ENCODE results near the gene ZNF470. TPM values are rescaled to one million over a fixed set of nuclear protein-coding genes. Genes with fewer than 3 reads are reported as not detected.

ZNF470 gene
- total and polyA plus RNA-seq, 8 donors = 1.0 to 5.4 (median 1.6) TPM

GRCh38 chr19:56603829-56604228 lies 36.6 kb downstream of the ZNF470 start:
- Histone ChIP-seq H3K27ac (no peak overlapping the region), H3K27me3 (no peaks in the 10 kb centered on the region), H3K4me1 (no peaks in the 10 kb centered on the region), H3K4me3 (no peak overlapping the region), H3K9me3 (peaks cover 30 to 87% (median 60%) of the 10 kb centered on the region in 4 donors), H3K36me3 (peaks cover 18 to 69% (median 40%) of the 10 kb centered on the region in 4 donors)
- 78 to 88% (median 82%) methylated on average over 6 of the region's 6 CpGs for WGBS, 5 donors
- intact Hi-C loops (cut with DNase I; ENCODE audit: low total_unique reads) = no loop called here
- no peak for DNase-seq
- TF ChIP-seq, protein P1, sequence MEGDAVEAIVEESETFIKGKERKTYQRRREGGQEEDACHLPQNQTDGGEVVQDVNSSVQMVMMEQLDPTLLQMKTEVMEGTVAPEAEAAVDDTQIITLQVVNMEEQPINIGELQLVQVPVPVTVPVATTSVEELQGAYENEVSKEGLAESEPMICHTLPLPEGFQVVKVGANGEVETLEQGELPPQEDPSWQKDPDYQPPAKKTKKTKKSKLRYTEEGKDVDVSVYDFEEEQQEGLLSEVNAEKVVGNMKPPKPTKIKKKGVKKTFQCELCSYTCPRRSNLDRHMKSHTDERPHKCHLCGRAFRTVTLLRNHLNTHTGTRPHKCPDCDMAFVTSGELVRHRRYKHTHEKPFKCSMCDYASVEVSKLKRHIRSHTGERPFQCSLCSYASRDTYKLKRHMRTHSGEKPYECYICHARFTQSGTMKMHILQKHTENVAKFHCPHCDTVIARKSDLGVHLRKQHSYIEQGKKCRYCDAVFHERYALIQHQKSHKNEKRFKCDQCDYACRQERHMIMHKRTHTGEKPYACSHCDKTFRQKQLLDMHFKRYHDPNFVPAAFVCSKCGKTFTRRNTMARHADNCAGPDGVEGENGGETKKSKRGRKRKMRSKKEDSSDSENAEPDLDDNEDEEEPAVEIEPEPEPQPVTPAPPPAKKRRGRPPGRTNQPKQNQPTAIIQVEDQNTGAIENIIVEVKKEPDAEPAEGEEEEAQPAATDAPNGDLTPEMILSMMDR (IDR thresholded peaks at IDR 0.05) = no peak
- TF ChIP-seq EP300 (IDR thresholded peaks at IDR 0.05) = no peak
- TF ChIP-seq POLR2A (IDR thresholded peaks at IDR 0.05) = no peak
- TF ChIP-seq POLR2AphosphoS5 (IDR thresholded peaks at IDR 0.05) = no peak

DNA sequence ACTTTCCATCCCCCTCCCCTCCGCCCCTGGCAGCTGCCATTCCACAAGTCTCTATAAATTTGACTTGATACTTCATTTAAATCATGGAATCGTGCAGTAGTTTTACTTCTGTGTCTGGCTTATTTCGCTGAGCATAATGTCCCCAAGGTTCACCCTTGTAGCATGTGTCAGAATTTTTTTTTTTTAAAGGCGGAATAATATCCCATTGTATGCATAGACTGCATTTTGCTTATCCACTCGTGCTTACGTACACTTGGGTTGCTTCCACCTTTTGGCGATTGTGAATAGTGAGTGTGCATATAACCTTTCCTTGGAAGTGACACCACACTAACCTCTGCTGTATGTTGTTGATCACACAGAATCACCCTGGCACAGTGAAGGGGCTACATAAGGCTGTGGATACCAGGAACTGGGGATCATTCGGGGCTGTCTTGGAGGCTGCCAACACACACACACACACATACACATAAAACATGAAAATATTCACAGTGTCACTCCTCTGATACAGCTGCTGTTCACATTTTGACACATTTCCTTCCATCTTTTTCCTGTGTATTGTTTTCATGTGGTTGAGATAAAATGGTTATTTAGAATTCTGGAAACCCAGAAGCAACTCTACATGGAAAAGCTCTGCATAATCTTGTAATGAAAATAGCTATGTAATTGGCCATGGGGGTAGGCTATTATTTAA lies 41.2 kb downstream of the ZNF470 start:
- Histone ChIP-seq H3K4me1 (no peaks in the 10 kb centered on the region), H3K9me3 (peaks cover 41 to 100% (median 77%) of the 10 kb centered on the region in 4 donors), H3K4me3 (no peak overlapping the region), H3K27ac (no peak overlapping the region), H3K36me3 (peaks cover 3 to 68% (median 46%) of the 10 kb centered on the region in 4 donors), H3K27me3 (no peaks in the 10 kb centered on the region)
- intact Hi-C loops (cut with DNase I; ENCODE audit: low total_unique reads) = no loop called here
- TF ChIP-seq POLR2AphosphoS5 (IDR thresholded peaks at IDR 0.05) (no peak), EP300 (IDR thresholded peaks at IDR 0.05) (no peak), POLR2A (IDR thresholded peaks at IDR 0.05) (no peak)
- TF ChIP-seq, protein P1 (IDR thresholded peaks at IDR 0.05) = no peak
- 91 to 95% (median 92%) methylated on average over 8 of the region's 8 CpGs for WGBS, 5 donors
- DNase-seq = no peak

DNA sequence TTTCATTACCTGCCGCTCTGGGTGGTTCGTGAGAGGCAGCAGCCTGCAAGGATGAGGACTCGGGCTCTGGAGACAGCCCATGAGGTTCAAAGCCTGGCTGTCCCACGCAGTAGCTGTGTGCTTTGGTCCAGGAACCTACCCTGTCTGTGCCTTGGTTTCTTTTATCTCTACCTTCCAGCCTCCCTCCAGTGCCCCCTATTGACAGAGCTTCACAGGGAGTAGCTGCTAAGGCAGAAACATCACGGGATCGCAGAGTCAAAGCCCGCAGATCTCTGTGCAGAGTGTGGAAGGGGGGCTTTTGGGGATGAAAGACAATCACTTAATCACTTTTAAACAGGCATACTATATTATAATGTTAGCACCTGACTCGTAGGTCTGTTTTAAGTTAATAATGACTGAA lies 44.0 kb downstream of the ZNF470 start:
- TF ChIP-seq POLR2A (IDR thresholded peaks at IDR 0.05) (no peak), POLR2AphosphoS5 (IDR thresholded peaks at IDR 0.05) (no peak), EP300 (IDR thresholded peaks at IDR 0.05) (no peak)
- TF ChIP-seq, protein P1 (IDR thresholded peaks at IDR 0.05) = no peak
- intact Hi-C loops (cut with DNase I; ENCODE audit: low total_unique reads) = no loop called here
- Histone ChIP-seq H3K4me1 (no peaks in the 10 kb centered on the region), H3K36me3 (peaks cover 3 to 73% (median 43%) of the 10 kb centered on the region in 4 donors), H3K27me3 (no peaks in the 10 kb centered on the region), H3K4me3 (no peak overlapping the region), H3K27ac (no peak overlapping the region), H3K9me3 (peaks cover 30 to 100% (median 77%) of the 10 kb centered on the region in 4 donors)
- DNase-seq = no peak
- WGBS, 5 donors = 68 to 77% (median 73%) methylated on average over 7 to 8 of the region's 8 CpGs

- TF ChIP-seq POLR2AphosphoS5 (IDR thresholded peaks at IDR 0.05) (no peak), EP300 (IDR thresholded peaks at IDR 0.05) (no peak), POLR2A (IDR thresholded peaks at IDR 0.05) (no peak)
- TF ChIP-seq, protein P1 (IDR thresholded peaks at IDR 0.05) = no peak
- intact Hi-C loops (cut with DNase I; ENCODE audit: low total_unique reads) = no loop called here
- 79 to 94% (median 91%) methylated on average over 2 of the region's 2 CpGs for WGBS, 5 donors
- no peaks in the 10 kb centered on the region for H3K27me3 ChIP-seq
- DNase-seq = no peak
- no peaks in the 10 kb centered on the region for H3K4me1 ChIP-seq
- peaks cover 23 to 100% (median 72%) of the 10 kb centered on the region in 4 donors for H3K9me3 ChIP-seq
- H3K27ac ChIP-seq = no peak overlapping the region
- H3K36me3 ChIP-seq = peaks cover 10 to 79% (median 51%) of the 10 kb centered on the region in 4 donors
- no peak overlapping the region for H3K4me3 ChIP-seq
Measured at GRCh38 chr19:56612737-56613136, 45.5 kb downstream of the ZNF470 start.
